Fibroblast of villous mesenchyme (primary cell): Measurements from ENCODE around the gene KRT85. TPM values are rescaled to one million over a fixed set of nuclear protein-coding genes. Genes with fewer than 3 reads are reported as not detected.

Experiments used
- DNase-seq: peaks from one replicate; pipeline ENCODE4 v3.0.0-alpha.2; 2010; ENCODE audit warnings: low read depth
- H3K4me3 ChIP-seq: 2 replicates; pipeline ENCODE4 v1.5.1; 2011; ENCODE audit warnings: low read depth, mild to moderate bottlenecking, low read length
- total RNA-seq: library from RNA; depleted of rRNA; stranded (reverse); fragments of >200 nt; gene quantifications from 2 replicates; pipeline ENCODE4 v1.2.3, GENCODE V29; 2012
- TF ChIP-seq, protein P1 (sequence below): IDR thresholded peaks from 2 replicates; pipeline ENCODE4 v1.5.1; 2012; ENCODE audit warnings: low read depth, mild to moderate bottlenecking, low read length; ENCODE audit not compliant: insufficient read depth

The KRT85 gene
- total RNA-seq, 1 donor, result not detected

GRCh38 chr12:52351196-52352059 is 15.9 kb downstream of the KRT85 start:
- no peak for DNase-seq
- H3K4me3 ChIP-seq, result no peak overlapping the region
- TF ChIP-seq, protein P1, sequence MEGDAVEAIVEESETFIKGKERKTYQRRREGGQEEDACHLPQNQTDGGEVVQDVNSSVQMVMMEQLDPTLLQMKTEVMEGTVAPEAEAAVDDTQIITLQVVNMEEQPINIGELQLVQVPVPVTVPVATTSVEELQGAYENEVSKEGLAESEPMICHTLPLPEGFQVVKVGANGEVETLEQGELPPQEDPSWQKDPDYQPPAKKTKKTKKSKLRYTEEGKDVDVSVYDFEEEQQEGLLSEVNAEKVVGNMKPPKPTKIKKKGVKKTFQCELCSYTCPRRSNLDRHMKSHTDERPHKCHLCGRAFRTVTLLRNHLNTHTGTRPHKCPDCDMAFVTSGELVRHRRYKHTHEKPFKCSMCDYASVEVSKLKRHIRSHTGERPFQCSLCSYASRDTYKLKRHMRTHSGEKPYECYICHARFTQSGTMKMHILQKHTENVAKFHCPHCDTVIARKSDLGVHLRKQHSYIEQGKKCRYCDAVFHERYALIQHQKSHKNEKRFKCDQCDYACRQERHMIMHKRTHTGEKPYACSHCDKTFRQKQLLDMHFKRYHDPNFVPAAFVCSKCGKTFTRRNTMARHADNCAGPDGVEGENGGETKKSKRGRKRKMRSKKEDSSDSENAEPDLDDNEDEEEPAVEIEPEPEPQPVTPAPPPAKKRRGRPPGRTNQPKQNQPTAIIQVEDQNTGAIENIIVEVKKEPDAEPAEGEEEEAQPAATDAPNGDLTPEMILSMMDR, result no peak

DNA sequence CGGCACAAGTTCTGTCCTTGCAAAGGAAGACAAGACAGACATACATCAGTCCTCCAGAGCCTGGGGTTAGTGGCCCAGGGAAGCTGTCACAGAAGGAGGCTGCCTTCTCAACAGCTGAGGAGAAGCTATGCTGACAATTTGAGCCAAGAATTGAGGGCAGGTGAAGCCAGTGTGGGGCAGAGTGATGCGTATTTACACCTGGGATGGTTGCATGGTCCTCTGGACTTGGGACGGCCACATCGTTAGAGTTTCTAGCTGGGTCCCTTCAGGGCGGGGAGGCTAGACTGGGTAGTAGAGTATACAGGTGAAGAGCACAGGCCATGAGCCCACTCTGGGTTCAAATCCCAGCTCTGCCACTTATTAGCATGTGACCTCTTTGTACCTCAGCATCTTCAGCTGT is 16.5 kb downstream of the KRT85 start:
- no peak for DNase-seq
- TF ChIP-seq, protein P1, result no peak
- no peak overlapping the region for H3K4me3 ChIP-seq

- no peak overlapping the region for H3K4me3 ChIP-seq
- no peak for DNase-seq
- TF ChIP-seq, protein P1, result no peak
These were observed 17.2 kb downstream of the KRT85 start for GRCh38 chr12:52350021-52350620.

DNA sequence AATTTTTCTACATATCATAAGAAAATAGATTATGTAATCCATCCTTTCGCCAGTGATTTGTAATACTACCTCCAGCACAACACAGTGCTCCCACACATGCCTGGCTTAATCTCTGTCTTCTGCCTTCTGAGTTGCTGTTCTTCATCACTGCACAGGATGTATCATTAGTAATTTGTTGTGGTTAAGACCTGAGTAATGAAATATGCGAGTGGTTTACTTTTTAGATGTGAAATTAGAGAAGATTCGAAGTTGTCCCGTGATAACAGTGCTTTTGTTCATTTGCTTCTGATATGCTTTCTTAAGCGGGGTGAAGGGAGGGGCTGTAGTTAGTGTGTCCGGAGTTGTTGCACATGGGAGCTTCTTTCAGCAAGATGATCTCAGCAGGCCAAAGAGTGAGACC is 18.1 kb downstream of the KRT85 start:
- H3K4me3 ChIP-seq, result no peak overlapping the region
- TF ChIP-seq, protein P1, result no peak
- peak; percentile 53 for DNase-seq

DNA sequence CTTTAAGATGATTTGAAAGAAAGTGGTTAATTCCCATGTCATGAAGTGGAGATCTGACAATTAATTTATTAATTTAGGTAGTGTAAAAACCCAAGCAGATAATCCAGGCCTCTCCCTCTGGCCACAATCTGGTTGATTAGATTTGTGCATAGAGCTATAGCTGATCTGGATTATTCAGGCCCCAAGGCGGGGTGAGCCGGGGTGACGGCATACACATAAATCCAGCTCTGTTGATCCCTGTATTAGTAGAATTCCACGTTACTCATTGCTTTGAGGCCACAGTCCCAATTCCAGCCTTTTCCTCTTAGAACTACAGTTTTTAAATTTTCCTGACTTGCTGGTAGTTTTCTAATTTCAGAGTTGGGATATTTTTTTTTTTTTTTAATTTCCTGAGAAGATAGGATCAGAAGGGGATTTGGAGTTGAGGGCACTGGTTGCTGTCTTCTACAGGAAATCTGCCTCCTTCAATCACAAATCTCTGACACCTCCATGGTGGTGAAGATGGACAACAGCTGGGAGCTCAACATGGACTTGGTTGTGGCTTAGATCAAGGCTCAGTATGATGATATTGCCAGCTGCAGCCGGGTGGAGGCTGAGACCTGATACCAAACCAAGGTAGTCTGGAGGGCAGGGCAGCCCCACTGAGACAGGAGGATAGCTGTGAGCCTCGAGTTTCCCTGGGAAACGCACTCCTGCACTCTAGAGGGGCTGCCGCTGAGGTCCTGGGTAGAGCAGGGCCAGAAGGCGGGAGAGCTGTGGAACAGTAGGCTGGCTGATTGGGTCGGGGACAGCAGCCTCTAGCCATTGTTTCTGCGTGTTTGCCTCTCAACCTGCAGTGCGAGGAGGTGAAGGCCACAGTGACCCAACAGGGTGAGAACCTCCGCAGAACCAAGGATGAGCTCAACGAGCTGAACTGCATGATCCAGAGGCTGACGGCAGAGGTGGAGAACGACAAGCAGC is 19.4 kb downstream of the KRT85 start:
- TF ChIP-seq, protein P1, result no peak
- no peak overlapping the region for H3K4me3 ChIP-seq
- DNase-seq, result no peak

DNA sequence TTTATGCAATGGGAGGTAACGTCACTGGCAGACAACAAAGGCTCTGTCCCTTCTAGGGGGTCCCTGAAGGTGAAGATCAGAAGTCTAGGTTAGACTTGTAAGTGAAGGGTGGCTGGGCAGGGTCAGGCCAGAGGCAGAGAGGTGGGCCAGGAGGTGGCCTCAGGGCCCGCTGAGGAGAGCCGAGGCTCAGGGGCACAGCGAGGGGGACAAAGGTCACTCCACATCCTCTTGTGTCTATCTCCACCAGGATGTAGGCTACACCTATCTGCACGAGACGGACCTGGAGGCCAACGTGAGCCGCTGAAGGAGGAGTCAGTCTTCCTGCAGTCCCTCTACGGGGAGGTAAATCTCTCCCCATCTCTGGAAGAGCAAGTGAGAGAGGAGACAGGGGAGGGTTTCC is 20.3 kb downstream of the KRT85 start:
- DNase-seq, result no peak
- H3K4me3 ChIP-seq, result no peak overlapping the region
- TF ChIP-seq, protein P1, result no peak
